Measurements from ENCODE around the gene MOGAT3. TPM values are rescaled to one million over a fixed set of nuclear protein-coding genes. Genes with fewer than 3 reads are reported as not detected.

The MOGAT3 gene
- total and polyA plus RNA-seq, 2 experiments from 2014 or later = 0.44 TPM; not detected in 1

- Mint-ChIP-seq H3K36me3 (ENCODE audit: low read depth) (no peaks in the 10 kb centered on the region; the same call in 2 of the 3 replicates), H3K27me3 (ENCODE audit: insufficient read depth, low read depth, poor library complexity) (peaks cover 98% of the 10 kb centered on the region), H3K9me3 (peaks cover 4% of the 10 kb centered on the region; the same call in 2 of the 3 replicates), H3K27ac (no peak overlapping the region), H3K4me3 (peak overlapping the region; percentile 74), H3K4me1 (peaks cover 48% of the 10 kb centered on the region)
- H3K9me2 ChIP-seq (ENCODE audit: insufficient read depth) = no peaks in the 10 kb centered on the region
- peaks cover 100% of the 10 kb centered on the region for H3K27me3 ChIP-seq (ENCODE audit: insufficient read depth)
- H3K4me1 ChIP-seq (ENCODE audit: insufficient read depth) = peaks cover 44% of the 10 kb centered on the region
- no peak overlapping the region for H3K27ac ChIP-seq (ENCODE audit: low read depth)
- TF ChIP-seq EZH2 (IDR thresholded peaks at IDR 0.05; ENCODE audit: low read depth, unreplicated experiment) = peak; percentile 59
- TF ChIP-seq, protein P1, sequence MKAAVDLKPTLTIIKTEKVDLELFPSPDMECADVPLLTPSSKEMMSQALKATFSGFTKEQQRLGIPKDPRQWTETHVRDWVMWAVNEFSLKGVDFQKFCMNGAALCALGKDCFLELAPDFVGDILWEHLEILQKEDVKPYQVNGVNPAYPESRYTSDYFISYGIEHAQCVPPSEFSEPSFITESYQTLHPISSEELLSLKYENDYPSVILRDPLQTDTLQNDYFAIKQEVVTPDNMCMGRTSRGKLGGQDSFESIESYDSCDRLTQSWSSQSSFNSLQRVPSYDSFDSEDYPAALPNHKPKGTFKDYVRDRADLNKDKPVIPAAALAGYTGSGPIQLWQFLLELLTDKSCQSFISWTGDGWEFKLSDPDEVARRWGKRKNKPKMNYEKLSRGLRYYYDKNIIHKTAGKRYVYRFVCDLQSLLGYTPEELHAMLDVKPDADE (IDR thresholded peaks at IDR 0.05) = no peak
- TF ChIP-seq, protein P2, sequence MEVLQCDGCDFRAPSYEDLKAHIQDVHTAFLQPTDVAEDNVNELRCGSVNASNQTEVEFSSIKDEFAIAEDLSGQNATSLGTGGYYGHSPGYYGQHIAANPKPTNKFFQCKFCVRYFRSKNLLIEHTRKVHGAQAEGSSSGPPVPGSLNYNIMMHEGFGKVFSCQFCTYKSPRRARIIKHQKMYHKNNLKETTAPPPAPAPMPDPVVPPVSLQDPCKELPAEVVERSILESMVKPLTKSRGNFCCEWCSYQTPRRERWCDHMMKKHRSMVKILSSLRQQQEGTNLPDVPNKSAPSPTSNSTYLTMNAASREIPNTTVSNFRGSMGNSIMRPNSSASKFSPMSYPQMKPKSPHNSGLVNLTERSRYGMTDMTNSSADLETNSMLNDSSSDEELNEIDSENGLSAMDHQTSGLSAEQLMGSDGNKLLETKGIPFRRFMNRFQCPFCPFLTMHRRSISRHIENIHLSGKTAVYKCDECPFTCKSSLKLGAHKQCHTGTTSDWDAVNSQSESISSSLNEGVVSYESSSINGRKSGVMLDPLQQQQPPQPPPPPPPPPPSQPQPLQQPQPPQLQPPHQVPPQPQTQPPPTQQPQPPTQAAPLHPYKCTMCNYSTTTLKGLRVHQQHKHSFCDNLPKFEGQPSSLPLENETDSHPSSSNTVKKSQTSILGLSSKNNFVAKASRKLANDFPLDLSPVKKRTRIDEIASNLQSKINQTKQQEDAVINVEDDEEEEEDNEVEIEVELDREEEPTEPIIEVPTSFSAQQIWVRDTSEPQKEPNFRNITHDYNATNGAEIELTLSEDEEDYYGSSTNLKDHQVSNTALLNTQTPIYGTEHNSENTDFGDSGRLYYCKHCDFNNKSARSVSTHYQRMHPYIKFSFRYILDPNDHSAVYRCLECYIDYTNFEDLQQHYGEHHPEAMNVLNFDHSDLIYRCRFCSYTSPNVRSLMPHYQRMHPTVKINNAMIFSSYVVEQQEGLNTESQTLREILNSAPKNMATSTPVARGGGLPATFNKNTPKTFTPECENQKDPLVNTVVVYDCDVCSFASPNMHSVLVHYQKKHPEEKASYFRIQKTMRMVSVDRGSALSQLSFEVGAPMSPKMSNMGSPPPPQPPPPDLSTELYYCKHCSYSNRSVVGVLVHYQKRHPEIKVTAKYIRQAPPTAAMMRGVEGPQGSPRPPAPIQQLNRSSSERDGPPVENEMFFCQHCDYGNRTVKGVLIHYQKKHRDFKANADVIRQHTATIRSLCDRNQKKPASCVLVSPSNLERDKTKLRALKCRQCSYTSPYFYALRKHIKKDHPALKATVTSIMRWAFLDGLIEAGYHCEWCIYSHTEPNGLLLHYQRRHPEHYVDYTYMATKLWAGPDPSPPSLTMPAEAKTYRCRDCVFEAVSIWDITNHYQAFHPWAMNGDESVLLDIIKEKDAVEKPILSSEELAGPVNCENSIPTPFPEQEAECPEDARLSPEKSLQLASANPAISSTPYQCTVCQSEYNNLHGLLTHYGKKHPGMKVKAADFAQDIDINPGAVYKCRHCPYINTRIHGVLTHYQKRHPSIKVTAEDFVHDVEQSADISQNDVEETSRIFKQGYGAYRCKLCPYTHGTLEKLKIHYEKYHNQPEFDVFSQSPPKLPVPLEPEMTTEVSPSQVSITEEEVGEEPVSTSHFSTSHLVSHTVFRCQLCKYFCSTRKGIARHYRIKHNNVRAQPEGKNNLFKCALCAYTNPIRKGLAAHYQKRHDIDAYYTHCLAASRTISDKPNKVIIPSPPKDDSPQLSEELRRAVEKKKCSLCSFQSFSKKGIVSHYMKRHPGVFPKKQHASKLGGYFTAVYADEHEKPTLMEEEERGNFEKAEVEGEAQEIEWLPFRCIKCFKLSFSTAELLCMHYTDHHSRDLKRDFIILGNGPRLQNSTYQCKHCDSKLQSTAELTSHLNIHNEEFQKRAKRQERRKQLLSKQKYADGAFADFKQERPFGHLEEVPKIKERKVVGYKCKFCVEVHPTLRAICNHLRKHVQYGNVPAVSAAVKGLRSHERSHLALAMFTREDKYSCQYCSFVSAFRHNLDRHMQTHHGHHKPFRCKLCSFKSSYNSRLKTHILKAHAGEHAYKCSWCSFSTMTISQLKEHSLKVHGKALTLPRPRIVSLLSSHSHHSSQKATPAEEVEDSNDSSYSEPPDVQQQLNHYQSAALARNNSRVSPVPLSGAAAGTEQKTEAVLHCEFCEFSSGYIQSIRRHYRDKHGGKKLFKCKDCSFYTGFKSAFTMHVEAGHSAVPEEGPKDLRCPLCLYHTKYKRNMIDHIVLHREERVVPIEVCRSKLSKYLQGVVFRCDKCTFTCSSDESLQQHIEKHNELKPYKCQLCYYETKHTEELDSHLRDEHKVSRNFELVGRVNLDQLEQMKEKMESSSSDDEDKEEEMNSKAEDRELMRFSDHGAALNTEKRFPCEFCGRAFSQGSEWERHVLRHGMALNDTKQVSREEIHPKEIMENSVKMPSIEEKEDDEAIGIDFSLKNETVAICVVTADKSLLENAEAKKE (CRISPR knock-in tag; IDR thresholded peaks at IDR 0.05) = no peak
- 0 out of 2 replicates have a peak overlapping the region, but pooled peaks have one; percentile 32 for H2AFZ ChIP-seq
- H3K79me2 ChIP-seq (replicated peaks; ENCODE audit: insufficient read depth) = no peaks in the 10 kb centered on the region
- peaks cover 3% of the 10 kb centered on the region; the same call in 1 of the 2 replicates for H4K20me1 ChIP-seq (replicated peaks; ENCODE audit: insufficient read depth)
- peak overlapping the region; percentile 64 for H3K4me3 ChIP-seq
- H3F3A ChIP-seq (replicated peaks; ENCODE audit: low read depth) = peaks cover 17% of the 10 kb centered on the region
- DNase-seq (ENCODE audit: low spot score) = peak; percentile 51
- peak overlapping the region; percentile 98 for H3K4me2 ChIP-seq
- no peaks in the 10 kb centered on the region; the same call in 1 of the 2 replicates for H3K36me3 ChIP-seq (ENCODE audit: insufficient read depth)
- peak; percentile 6 for ATAC-seq
Observed at GRCh38 chr7:101172854-101173751, 27.7 kb downstream of the MOGAT3 start.
